Activated naive CD4-positive, alpha-beta T cell treated with anti-CD3 and anti-CD28 coated beads, Interleukin-2, amount 50 U/mL, for 24 hours (primary cell): ENCODE data around the gene SCIN.
"Not testable (repeated sequence)": the region's sequence is repeated elsewhere in the genome, so short reads cannot be mapped to it uniquely, and the experiment has no call there.

Source experiments
- H3K27ac Mint-ChIP-seq: one replicate; pipeline ENCODE4 v1.8.0; 2021; ENCODE audit warnings: mild to moderate bottlenecking, mixed read lengths
- H3K27me3 Mint-ChIP-seq: one replicate; pipeline ENCODE4 v1.8.0; 2021; ENCODE audit warnings: mixed read lengths
- H3K36me3 Mint-ChIP-seq: one replicate; pipeline ENCODE4 v1.8.0; 2021; ENCODE audit warnings: mixed read lengths
- H3K4me1 Mint-ChIP-seq: one replicate; pipeline ENCODE4 v1.8.0; 2021; ENCODE audit warnings: mixed read lengths
- H3K4me3 Mint-ChIP-seq: one replicate; pipeline ENCODE4 v1.8.0; 2021; ENCODE audit warnings: mild to moderate bottlenecking, mixed read lengths
- H3K9me3 Mint-ChIP-seq: one replicate; pipeline ENCODE4 v1.8.0; 2021; ENCODE audit warnings: mixed read lengths

Gene SCIN

DNA sequence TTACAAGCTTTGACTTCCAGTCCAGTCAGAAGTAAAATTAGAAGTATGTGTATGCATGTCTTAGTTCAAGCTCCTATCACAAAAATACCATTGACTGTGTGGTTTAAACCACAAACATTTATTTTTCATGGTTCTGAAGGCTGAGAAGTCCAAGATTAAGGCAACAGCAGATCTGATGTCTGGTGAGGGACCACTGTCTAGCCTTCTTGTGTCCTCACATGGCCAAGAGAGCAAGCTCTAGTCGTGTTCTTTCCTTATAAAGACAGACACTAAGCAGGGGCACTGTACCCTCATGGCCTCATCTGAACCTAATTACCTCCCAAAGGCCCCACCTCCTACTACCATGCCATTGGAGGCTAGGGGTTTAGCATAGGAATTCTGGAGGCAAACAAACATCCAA is 75.6 kb downstream of the SCIN start:
- Mint-ChIP-seq H3K36me3 (no peaks in the 10 kb centered on the region), H3K4me1 (no peaks in the 10 kb centered on the region), H3K9me3 (no peaks in the 10 kb centered on the region), H3K27ac (no peak overlapping the region), H3K4me3 (no peak overlapping the region), H3K27me3 (no peaks in the 10 kb centered on the region)

- no peaks in the 10 kb centered on the region for H3K4me1 Mint-ChIP-seq
- H3K9me3 Mint-ChIP-seq = no peaks in the 10 kb centered on the region
- no peak overlapping the region for H3K4me3 Mint-ChIP-seq
- no peaks in the 10 kb centered on the region for H3K27me3 Mint-ChIP-seq
- no peaks in the 10 kb centered on the region for H3K36me3 Mint-ChIP-seq
- no peak overlapping the region for H3K27ac Mint-ChIP-seq
Measured at GRCh38 chr7:12647364-12648219, 77.1 kb downstream of the SCIN start.

DNA sequence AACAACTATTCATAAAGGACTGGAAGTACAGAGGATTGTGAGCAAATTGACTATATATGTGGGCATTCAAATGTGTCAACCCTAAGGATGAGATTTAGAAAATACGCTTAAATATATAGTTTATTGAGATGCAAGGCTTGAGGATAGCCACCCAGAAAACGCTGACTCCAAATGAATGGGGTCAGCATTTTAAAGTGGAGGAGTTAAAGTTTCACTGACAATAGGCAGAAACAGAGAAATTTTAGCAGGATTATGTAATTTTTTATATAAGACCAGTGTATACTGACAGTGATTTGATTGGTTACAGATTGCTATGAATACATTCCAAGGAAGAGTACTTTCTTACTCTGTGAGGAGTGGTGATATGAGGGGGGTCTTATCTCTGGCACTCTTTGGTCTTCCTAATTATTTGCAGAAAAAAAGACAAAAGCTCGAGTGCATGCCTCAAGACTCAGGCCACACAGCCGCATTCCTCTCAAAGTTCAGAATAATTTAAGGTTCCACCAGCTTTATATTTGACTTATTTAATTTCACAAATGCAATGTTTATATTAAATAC is 78.3 kb downstream of the SCIN start:
- Mint-ChIP-seq H3K4me1 (no peaks in the 10 kb centered on the region), H3K36me3 (no peaks in the 10 kb centered on the region), H3K27ac (no peak overlapping the region), H3K27me3 (no peaks in the 10 kb centered on the region), H3K9me3 (no peaks in the 10 kb centered on the region), H3K4me3 (no peak overlapping the region)

- H3K27ac Mint-ChIP-seq = no peak overlapping the region
- H3K4me3 Mint-ChIP-seq = no peak overlapping the region
- no peaks in the 10 kb centered on the region for H3K36me3 Mint-ChIP-seq
- H3K9me3 Mint-ChIP-seq = no peaks in the 10 kb centered on the region
- no peaks in the 10 kb centered on the region for H3K4me1 Mint-ChIP-seq
- no peaks in the 10 kb centered on the region for H3K27me3 Mint-ChIP-seq
Measured at GRCh38 chr7:12649348-12649747, 78.8 kb downstream of the SCIN start.

DNA sequence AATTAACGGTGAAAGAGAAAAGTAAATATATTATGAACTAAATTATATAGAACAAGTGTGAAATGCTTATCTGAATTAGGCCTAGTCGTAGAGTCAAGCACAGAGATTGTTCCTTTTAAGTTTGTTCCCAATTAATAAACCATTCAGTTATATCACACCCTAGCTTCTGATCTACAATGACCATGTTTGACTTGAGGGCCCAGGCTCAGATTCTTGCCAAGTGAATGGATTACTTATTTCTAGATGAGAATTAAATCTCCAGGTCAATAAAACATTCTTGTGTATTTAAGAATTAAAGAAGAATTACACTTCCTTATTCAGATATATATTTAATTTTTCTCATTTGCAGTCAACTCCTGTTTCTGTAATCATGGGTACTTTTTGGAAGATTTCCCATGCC is 79.6 kb downstream of the SCIN start:
- no peaks in the 10 kb centered on the region for H3K36me3 Mint-ChIP-seq
- H3K4me1 Mint-ChIP-seq = no peaks in the 10 kb centered on the region
- H3K9me3 Mint-ChIP-seq = no peaks in the 10 kb centered on the region
- H3K27me3 Mint-ChIP-seq = no peaks in the 10 kb centered on the region
- H3K27ac Mint-ChIP-seq = no peak overlapping the region
- H3K4me3 Mint-ChIP-seq = no peak overlapping the region

GRCh38 chr7:12653110-12653509 is 82.6 kb downstream of the SCIN start:
- H3K27me3 Mint-ChIP-seq = no peaks in the 10 kb centered on the region
- H3K9me3 Mint-ChIP-seq = no peaks in the 10 kb centered on the region
- no peaks in the 10 kb centered on the region for H3K4me1 Mint-ChIP-seq

DNA sequence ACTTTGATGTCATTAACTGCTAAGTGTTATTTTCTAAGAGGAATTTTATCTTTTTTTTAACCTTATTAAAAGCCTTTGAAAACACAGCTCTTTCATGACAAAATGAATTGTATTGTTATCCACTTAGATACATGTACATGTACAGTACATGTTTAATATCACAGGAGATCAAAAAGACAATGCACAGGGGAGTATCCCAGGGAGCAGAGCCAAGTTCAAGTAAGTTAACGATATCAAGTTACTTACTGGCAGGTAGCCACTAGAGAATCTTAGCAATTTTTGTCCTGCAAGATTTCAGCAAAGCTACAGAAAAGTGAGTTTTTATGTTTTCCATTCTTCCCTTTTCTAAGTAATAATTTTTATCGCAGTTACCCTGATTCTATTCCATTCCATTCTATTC is 83.0 kb downstream of the SCIN start:
- Mint-ChIP-seq H3K27ac (no peak overlapping the region), H3K4me3 (no peak overlapping the region), H3K27me3 (no peaks in the 10 kb centered on the region), H3K9me3 (no peaks in the 10 kb centered on the region), H3K36me3 (no peaks in the 10 kb centered on the region), H3K4me1 (no peaks in the 10 kb centered on the region)

More at GRCh38 chr7:12653110-12653509, 82.6 kb downstream of the SCIN start:
- no peaks in the 10 kb centered on the region for H3K36me3 Mint-ChIP-seq
- no peak overlapping the region for H3K27ac Mint-ChIP-seq
- no peak overlapping the region for H3K4me3 Mint-ChIP-seq

DNA sequence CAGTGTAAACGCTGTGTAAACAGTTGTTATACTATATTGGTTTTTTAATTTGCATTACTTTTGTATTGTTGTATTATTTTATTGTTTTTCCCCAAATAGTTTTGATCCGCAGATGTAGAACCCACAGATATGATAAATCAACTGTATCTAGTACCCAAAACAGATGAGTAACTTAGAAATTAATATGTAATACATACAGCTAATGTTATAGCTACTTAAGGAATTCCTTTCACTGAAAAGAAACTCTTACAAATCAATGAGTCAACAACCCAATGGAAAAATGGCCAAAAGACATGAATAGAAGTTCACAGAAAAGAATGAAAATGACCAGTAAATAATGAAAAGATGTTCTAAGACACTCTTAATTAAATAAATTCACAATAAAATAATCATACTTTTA is 84.6 kb downstream of the SCIN start:
- Mint-ChIP-seq H3K4me3 (no peak overlapping the region), H3K27me3 (no peaks in the 10 kb centered on the region)

DNA sequence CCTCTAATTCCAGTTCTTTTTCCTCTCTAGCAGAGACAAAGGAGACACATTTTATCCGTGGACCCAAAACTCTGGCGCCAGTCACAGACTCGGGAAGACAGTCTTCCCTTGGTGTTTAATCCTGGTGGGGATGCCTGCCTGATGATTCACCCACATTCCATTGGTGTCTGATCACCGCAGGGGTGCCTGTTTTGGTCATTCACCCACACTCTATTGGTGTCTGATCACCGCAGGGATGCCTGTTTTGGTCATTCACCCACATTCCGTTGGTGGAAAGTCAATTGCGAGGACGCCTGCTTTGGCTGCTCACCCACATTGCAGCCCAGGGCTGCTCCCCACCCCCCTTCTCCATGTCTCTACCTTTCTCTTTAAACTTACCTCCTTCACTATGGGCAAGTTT is 89.9 kb downstream of the SCIN start:
- not testable (repeated sequence) for H3K4me1 Mint-ChIP-seq

More for the DNA sequence above, 84.6 kb downstream of the SCIN start:
- Mint-ChIP-seq H3K27ac (no peak overlapping the region), H3K4me1 (no peaks in the 10 kb centered on the region), H3K9me3 (no peaks in the 10 kb centered on the region), H3K36me3 (no peaks in the 10 kb centered on the region)

DNA sequence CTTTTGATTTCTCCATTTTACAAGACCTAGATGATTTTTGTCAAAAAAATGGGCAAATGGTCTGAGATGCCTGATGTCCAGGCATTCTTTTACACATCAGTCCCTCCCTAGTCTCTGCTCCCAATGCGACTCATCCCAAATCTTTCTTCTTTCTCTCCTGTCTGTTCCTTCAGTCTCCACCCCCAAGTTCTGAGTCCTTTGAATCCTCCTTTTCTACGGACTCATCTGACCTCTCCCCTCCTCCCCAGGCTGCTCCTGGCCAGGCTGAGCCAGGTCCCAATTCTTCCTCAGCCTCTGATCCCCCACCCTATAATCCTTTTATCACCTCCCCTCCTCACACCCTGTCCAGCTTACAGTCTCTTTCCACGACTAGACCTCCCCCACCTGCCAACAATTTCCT is 90.5 kb downstream of the SCIN start:
- not testable (repeated sequence) for H3K27me3 Mint-ChIP-seq, H3K4me1 Mint-ChIP-seq, H3K4me3 Mint-ChIP-seq, H3K27ac Mint-ChIP-seq, H3K36me3 Mint-ChIP-seq, H3K9me3 Mint-ChIP-seq

More for the DNA sequence above, 89.9 kb downstream of the SCIN start:
- not testable (repeated sequence) for H3K4me3 Mint-ChIP-seq, H3K27ac Mint-ChIP-seq, H3K9me3 Mint-ChIP-seq, H3K27me3 Mint-ChIP-seq, H3K36me3 Mint-ChIP-seq

GRCh38 chr7:12661581-12661980 is 91.1 kb downstream of the SCIN start:
- Mint-ChIP-seq H3K4me1 (no peaks in the 10 kb centered on the region), H3K9me3 (no peaks in the 10 kb centered on the region), H3K4me3 (no peak overlapping the region), H3K27ac (no peak overlapping the region), H3K36me3 (no peaks in the 10 kb centered on the region), H3K27me3 (no peaks in the 10 kb centered on the region)

DNA sequence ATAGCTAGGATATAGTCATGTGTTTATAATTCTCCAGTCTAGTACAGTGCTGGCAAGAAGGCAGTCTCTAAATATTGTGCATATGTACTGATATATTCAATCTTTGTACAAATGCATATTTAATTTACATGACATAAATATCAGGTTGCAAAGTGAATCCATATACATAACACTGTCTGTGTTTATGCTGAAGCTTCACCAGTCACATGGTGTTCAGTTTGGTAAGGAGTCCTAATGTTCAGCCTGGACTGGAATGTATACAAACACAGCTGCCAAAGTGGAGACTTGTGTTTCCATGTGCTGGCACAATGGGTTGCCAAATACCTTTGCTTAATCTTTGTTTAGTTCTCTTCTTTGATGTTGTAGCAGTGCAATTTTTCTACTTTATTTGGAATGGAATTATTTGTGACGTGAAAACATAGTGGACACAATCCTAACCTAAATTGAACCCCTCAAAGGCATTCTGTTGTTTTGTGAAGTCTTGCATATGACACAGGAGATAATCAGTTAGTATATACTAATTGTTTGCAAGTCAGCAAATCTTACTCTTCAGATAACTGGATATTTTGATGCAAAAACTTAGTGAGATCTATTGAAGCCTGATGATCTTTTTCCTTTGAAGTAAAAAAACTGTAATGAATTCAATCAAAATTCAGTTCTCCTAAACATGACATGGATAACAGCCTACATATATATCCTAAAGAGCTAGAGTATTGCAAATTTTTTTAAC is 99.6 kb downstream of the SCIN start:
- H3K27ac Mint-ChIP-seq = no peak overlapping the region
- no peaks in the 10 kb centered on the region for H3K9me3 Mint-ChIP-seq
- no peak overlapping the region for H3K4me3 Mint-ChIP-seq
- H3K27me3 Mint-ChIP-seq = peaks cover 4% of the 10 kb centered on the region
- no peaks in the 10 kb centered on the region for H3K36me3 Mint-ChIP-seq
- H3K4me1 Mint-ChIP-seq = peaks cover 12% of the 10 kb centered on the region

GRCh38 chr7:12670743-12671520 is 100.4 kb downstream of the SCIN start:
- Mint-ChIP-seq H3K27me3 (peaks cover 4% of the 10 kb centered on the region), H3K4me3 (no peak overlapping the region), H3K36me3 (no peaks in the 10 kb centered on the region), H3K27ac (no peak overlapping the region), H3K9me3 (no peaks in the 10 kb centered on the region), H3K4me1 (peaks cover 14% of the 10 kb centered on the region)

GRCh38 chr7:12673436-12673835 is 102.9 kb downstream of the SCIN start:
- H3K4me1 Mint-ChIP-seq = peaks cover 14% of the 10 kb centered on the region
- not testable (repeated sequence) for H3K36me3 Mint-ChIP-seq, H3K4me3 Mint-ChIP-seq, H3K27ac Mint-ChIP-seq, H3K9me3 Mint-ChIP-seq, H3K27me3 Mint-ChIP-seq

DNA sequence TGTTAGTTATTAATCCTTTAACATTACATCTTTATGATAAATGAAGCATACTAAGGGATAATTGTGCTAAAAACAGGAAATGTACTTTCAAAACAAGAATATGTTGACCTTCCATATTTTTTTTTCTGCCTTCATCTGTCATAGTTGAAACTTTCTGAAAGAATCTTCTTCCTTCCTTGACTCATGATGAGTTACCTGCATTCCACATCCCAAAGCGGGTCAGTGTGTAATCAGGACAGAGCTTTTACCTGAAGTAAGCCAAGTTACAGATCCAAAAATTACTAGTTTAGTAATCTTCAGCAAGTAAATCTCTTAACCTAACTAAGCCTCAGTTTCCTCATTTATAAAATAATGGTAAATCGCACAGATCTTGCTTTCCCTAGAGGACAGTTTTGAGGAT is 103.5 kb downstream of the SCIN start:
- Mint-ChIP-seq H3K4me1 (peaks cover 14% of the 10 kb centered on the region), H3K9me3 (no peaks in the 10 kb centered on the region), H3K27me3 (peaks cover 4% of the 10 kb centered on the region), H3K27ac (no peak overlapping the region), H3K4me3 (no peak overlapping the region), H3K36me3 (no peaks in the 10 kb centered on the region)
